SK-N-SH treated with all-trans-retinoic acid at 6 μM for 48 hours (cell line): ENCODE measurements around the gene ASB4.

Experiments
- GLIS3 ChIP-seq: fragments of 250-450 bp; sonication (Bioruptor Pico); IDR thresholded peaks from 2 replicates; pipeline ENCODE4 v1.5.0; 2020; ENCODE audit warnings: mild to moderate bottlenecking, moderate library complexity
- POU6F1 ChIP-seq: fragments of 250-450 bp; sonication (Bioruptor Pico); IDR thresholded peaks from 2 replicates; pipeline ENCODE4 v1.8.0; 2021; ENCODE audit warnings: low read depth, mild to moderate bottlenecking, moderate library complexity, borderline replicate concordance
- ZNF565 ChIP-seq: fragments of 450-650 bp; formaldehyde crosslinking; conservative IDR thresholded peaks from 2 replicates; pipeline ENCODE4 v1.5.0; 2020; ENCODE audit warnings: low read depth, mild to moderate bottlenecking, moderate library complexity
- ZNF8 ChIP-seq: fragments of 450-650 bp; formaldehyde crosslinking; IDR thresholded peaks from 2 replicates; pipeline ENCODE4 v1.5.0; 2020; ENCODE audit warnings: mild to moderate bottlenecking, moderate library complexity
- TF ChIP-seq, protein P1 (sequence below): fragments of 250-450 bp; sonication (Bioruptor Pico); IDR thresholded peaks from 2 replicates; pipeline ENCODE4 v1.8.0; 2020; ENCODE audit warnings: mild to moderate bottlenecking, moderate library complexity, borderline replicate concordance

ASB4 gene

GRCh38 chr7:95589766-95590165 is 104.0 kb downstream of the ASB4 start (continued):
- TF ChIP-seq POU6F1 (CRISPR knock-in tag) (no peak), ZNF8 (no peak), ZNF565 (no peak), GLIS3 (CRISPR knock-in tag) (no peak)
- TF ChIP-seq, protein P1, sequence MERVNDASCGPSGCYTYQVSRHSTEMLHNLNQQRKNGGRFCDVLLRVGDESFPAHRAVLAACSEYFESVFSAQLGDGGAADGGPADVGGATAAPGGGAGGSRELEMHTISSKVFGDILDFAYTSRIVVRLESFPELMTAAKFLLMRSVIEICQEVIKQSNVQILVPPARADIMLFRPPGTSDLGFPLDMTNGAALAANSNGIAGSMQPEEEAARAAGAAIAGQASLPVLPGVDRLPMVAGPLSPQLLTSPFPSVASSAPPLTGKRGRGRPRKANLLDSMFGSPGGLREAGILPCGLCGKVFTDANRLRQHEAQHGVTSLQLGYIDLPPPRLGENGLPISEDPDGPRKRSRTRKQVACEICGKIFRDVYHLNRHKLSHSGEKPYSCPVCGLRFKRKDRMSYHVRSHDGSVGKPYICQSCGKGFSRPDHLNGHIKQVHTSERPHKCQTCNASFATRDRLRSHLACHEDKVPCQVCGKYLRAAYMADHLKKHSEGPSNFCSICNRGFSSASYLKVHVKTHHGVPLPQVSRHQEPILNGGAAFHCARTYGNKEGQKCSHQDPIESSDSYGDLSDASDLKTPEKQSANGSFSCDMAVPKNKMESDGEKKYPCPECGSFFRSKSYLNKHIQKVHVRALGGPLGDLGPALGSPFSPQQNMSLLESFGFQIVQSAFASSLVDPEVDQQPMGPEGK (CRISPR knock-in tag) = no peak
